Daoy (cell line): ENCODE measurements around the gene TNFAIP8. TPM values are rescaled to one million over a fixed set of nuclear protein-coding genes. Genes with fewer than 3 reads are reported as not detected.
A peak's percentile ranks its signal among the peaks of the same experiment; 100 is the strongest.

Source experiments
- DNase-seq: peaks from one replicate; pipeline ENCODE4 v3.0.0-alpha.2; 2015; ENCODE audit warnings: low read depth
- total RNA-seq: library from RNA; depleted of rRNA; stranded (reverse); fragments of >200 nt; shearing (Covaris generic); gene quantifications from 2 replicates; pipeline ENCODE4 v1.2.3, GENCODE V29; 2014

Gene TNFAIP8
- total RNA-seq, 1 experiment from 2014 or later: 51.7 TPM

- no peak for DNase-seq
Measured at GRCh38 chr5:119346394-119346793, 9.4 kb upstream of the TNFAIP8 start.

DNA sequence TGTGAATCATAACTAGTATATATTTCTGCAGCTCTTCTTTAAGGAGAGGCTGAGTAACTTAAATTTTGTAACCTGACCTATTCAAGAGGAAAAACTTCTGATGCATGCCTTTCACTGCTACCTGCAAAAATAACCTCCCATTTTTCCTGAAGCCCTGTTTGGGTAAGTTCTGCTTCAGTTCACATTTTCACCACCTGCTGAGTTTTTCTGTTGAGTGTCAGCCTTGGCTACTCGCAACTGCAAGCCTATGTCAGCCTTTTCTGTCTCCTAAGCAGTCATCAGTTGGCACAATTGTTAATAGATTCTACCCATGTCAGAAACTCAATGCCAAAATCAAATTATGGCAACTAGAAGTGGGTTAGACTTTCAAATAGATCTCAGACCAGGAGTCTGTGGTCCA is 8.2 kb upstream of the TNFAIP8 start:
- DNase-seq: no peak

GRCh38 chr5:119347991-119348390 is 7.8 kb upstream of the TNFAIP8 start:
- DNase-seq: no peak

GRCh38 chr5:119353213-119353612 is 2.6 kb upstream of the TNFAIP8 start:
- DNase-seq: no peak

GRCh38 chr5:119353686-119354366 is 2.0 kb upstream of the TNFAIP8 start:
- DNase-seq: no peak

- no peak for DNase-seq
Measured at GRCh38 chr5:119354537-119355243, 1.1 kb upstream of the TNFAIP8 start.

DNA sequence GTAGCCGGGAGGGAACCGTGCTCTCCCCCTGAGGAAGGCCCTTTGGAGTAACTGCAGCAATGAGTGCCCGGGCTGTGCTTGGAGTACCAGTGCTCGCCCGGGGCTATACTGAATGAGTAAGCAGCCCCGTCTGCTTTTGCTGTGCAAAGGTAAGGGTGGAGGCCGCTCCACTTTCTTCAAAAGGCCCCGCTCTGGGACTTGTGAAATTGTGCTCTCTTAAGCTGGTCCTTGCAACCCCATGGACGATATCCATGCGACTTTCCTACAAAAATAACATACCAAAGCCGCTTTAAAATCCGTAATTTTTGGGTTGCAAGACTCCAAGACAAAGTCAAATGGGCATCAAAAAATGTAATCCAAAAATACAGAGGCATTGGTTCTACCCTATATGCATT is 578 bp upstream of the TNFAIP8 start:
- DNase-seq: peak; percentile 78

DNA sequence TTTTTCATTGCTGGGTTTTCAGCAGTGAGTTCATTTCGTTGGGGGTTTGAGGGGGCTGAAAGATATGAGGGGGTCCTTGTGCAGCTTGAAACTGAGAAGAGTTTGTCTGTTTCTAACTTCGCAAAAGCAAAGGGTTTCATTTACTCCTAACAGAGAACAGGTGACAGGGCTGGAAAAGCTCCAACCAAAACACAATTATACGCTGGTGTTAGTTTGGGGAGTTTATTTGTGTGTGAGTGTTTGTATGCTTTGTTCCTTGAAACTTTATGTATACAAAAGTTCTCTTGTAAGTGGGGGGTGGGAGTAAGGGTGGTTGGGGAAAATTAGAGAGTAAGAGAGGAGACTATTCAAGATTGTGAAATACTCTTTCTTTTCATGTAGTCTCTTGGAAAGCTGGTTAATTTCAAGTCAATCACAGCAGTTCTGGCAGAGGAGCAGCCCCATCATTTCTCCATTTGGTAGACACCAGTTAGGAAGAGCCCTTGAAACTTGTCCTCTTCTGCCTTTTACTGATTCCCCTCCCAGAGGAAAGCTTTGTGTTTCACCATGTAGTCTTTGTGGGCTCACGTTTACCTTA is 881 bp downstream of the TNFAIP8 start:
- peak; percentile 50 for DNase-seq

GRCh38 chr5:119357270-119357669 is 1.5 kb downstream of the TNFAIP8 start:
- no peak for DNase-seq

GRCh38 chr5:119357808-119358529 is 2.1 kb downstream of the TNFAIP8 start:
- DNase-seq: no peak

GRCh38 chr5:119358530-119358900 is 2.7 kb downstream of the TNFAIP8 start:
- DNase-seq: no peak

- no peak for DNase-seq
Measured at GRCh38 chr5:119358901-119359603, 3.2 kb downstream of the TNFAIP8 start.

DNA sequence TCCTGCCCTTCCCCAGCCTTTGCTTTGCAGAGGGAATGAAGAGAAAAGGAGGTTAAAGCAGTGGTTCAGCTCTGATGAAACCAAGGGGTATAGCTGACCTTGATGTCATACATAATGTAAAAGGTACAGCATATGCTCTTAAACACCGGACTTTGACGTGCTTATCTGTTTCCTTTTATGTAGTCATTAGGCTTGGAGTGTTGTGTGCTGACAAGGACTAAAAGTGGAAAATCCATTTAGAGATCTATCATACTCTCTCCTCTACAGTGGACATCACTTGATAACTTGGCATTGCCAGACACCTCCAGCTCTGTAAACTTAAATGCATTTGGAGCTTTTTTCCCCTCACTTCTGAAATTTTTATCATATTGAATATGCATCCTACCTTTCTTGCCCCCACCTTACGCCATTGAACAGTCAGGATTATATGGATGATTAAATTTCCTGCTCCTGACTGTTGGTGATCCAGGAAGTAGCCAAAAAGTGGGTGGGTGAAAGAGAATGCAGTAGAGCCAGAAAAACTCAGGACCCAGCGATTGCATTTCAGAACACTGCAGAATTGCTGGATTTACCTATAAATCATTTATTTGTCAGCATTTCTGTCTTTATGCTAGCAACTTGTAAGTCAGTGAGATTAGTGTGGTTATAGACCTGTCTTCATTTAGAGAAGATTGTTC is 4.1 kb downstream of the TNFAIP8 start:
- DNase-seq: no peak

GRCh38 chr5:119360905-119361593 is 5.2 kb downstream of the TNFAIP8 start:
- peak; percentile 50 for DNase-seq

GRCh38 chr5:119361594-119362125 is 5.8 kb downstream of the TNFAIP8 start:
- no peak for DNase-seq

- no peak for DNase-seq
Measured at GRCh38 chr5:119362714-119363113, 6.9 kb downstream of the TNFAIP8 start.

GRCh38 chr5:119363271-119363670 is 7.5 kb downstream of the TNFAIP8 start:
- DNase-seq: no peak

GRCh38 chr5:119363936-119364335 is 8.1 kb downstream of the TNFAIP8 start:
- DNase-seq: no peak

GRCh38 chr5:119365847-119366539 is 10.2 kb downstream of the TNFAIP8 start:
- DNase-seq: no peak

DNA sequence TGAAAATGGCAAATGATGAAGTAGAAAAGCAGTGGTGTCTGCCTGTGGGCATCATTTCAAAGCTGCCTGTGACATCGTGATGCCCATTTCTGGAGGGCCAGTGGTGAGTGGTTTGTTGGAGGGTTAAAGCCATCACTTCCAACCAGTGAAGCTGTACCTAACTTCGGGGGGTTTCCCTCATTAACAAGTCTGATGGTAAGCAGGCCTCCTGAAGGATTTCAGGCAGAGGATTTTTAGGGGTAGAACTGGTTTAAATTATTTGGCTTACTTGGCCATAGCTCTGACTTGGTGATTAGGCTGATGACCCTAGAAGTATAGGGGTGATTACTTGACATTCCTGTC is 10.7 kb downstream of the TNFAIP8 start:
- DNase-seq: no peak
